ENCODE results near the gene RAD51B.

DNA sequence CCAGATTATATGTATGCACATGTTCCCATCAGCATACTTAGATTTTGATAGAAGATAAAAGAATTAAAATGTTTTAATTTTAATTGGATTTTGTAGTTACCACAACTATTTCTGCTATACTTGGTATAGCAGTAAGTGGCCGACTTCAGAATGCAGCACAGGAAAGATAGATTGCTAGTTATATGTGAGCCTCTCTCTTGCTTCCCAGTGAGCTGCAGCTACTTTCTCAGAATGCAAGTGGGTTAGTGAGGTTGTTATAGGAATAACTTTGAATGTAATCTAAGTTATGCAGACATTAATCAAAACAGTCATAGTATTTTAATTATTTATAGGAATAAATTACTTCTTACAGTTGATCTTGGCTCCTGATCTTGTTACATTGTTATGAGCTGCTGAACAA, 240.6 kb downstream of the RAD51B start:
- TF ChIP-seq, protein P1, sequence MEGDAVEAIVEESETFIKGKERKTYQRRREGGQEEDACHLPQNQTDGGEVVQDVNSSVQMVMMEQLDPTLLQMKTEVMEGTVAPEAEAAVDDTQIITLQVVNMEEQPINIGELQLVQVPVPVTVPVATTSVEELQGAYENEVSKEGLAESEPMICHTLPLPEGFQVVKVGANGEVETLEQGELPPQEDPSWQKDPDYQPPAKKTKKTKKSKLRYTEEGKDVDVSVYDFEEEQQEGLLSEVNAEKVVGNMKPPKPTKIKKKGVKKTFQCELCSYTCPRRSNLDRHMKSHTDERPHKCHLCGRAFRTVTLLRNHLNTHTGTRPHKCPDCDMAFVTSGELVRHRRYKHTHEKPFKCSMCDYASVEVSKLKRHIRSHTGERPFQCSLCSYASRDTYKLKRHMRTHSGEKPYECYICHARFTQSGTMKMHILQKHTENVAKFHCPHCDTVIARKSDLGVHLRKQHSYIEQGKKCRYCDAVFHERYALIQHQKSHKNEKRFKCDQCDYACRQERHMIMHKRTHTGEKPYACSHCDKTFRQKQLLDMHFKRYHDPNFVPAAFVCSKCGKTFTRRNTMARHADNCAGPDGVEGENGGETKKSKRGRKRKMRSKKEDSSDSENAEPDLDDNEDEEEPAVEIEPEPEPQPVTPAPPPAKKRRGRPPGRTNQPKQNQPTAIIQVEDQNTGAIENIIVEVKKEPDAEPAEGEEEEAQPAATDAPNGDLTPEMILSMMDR (IDR thresholded peaks at IDR 0.05; ENCODE audit: low read length): no peak
- TF ChIP-seq EZH2phosphoT487 (IDR thresholded peaks at IDR 0.05; ENCODE audit: low read length): no peak
